Measurements from ENCODE around the gene PIBF1. TPM values are rescaled to one million over a fixed set of nuclear protein-coding genes. Genes with fewer than 3 reads are reported as not detected.

The PIBF1 gene
- polyA plus RNA-seq, 3 donors from 2014 or later, result 2.6 to 27.0 (median 15.4) TPM

DNA sequence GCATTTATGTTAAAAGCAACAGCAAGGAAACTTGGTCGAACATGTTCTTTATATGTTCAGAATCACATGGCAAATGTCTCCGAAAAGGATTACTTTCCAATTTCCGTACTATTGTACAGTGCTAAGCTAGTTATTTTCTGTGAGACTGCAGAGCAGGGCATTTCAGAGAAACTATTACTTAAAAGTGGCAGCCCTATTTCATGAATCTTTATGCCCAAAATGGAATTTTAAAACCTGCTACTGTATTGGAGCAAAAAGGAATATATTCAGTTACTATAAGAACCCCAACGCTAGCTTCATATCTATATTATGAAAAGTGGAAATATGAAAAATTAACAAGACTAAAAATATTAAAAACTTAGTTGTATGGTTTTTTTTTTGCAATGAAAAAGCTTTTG is 274.6 kb downstream of the PIBF1 start:
- Mint-ChIP-seq H3K27me3 (ENCODE audit: low read depth in 3 of 3) (peaks cover 9 to 28% (median 15%) of the 10 kb centered on the region in 3 donors), H3K4me1 (peaks cover 18 to 24% of the 10 kb centered on the region in 2 donors), H3K27ac (no peak overlapping the region), H3K4me3 (no peak overlapping the region), H3K9me3 (no peaks in the 10 kb centered on the region), H3K36me3 (no peaks in the 10 kb centered on the region)
- no peak for DNase-seq

- no peaks in the 10 kb centered on the region for H3K9me3 Mint-ChIP-seq
- H3K27me3 Mint-ChIP-seq (ENCODE audit: low read depth in 3 of 3), result peaks cover 9 to 28% (median 15%) of the 10 kb centered on the region in 3 donors
- H3K4me1 Mint-ChIP-seq, result peaks cover 18 to 24% of the 10 kb centered on the region in 2 donors
- H3K4me3 Mint-ChIP-seq, result peak overlapping the region in 3 of 5 donors; percentile 81 to 88 (median 83)
- no peak overlapping the region for H3K27ac Mint-ChIP-seq
- no peak for DNase-seq
- no peaks in the 10 kb centered on the region for H3K36me3 Mint-ChIP-seq
These were observed 275.5 kb downstream of the PIBF1 start for GRCh38 chr13:73057284-73058063.

GRCh38 chr13:73058064-73058313 is 276.1 kb downstream of the PIBF1 start:
- Mint-ChIP-seq H3K27ac (no peak overlapping the region), H3K4me3 (peak overlapping the region; percentile 81 to 91 (median 88)), H3K27me3 (ENCODE audit: low read depth in 3 of 3) (peaks cover 9 to 26% (median 15%) of the 10 kb centered on the region in 3 donors), H3K4me1 (peaks cover 18 to 24% of the 10 kb centered on the region in 2 donors), H3K9me3 (no peaks in the 10 kb centered on the region), H3K36me3 (no peaks in the 10 kb centered on the region)
- DNase-seq, result no peak

GRCh38 chr13:73058432-73058735 is 276.5 kb downstream of the PIBF1 start:
- peak overlapping the region; percentile 81 to 91 (median 88) for H3K4me3 Mint-ChIP-seq
- peak overlapping the region in 3 of 6 donors; percentile 14 to 73 (median 54) for H3K27ac Mint-ChIP-seq
- H3K36me3 Mint-ChIP-seq, result no peaks in the 10 kb centered on the region
- H3K27me3 Mint-ChIP-seq (ENCODE audit: low read depth in 3 of 3), result peaks cover 6 to 26% (median 15%) of the 10 kb centered on the region in 3 donors
- no peak for DNase-seq
- peaks cover 18 to 24% of the 10 kb centered on the region in 2 donors for H3K4me1 Mint-ChIP-seq
- H3K9me3 Mint-ChIP-seq, result no peaks in the 10 kb centered on the region

DNA sequence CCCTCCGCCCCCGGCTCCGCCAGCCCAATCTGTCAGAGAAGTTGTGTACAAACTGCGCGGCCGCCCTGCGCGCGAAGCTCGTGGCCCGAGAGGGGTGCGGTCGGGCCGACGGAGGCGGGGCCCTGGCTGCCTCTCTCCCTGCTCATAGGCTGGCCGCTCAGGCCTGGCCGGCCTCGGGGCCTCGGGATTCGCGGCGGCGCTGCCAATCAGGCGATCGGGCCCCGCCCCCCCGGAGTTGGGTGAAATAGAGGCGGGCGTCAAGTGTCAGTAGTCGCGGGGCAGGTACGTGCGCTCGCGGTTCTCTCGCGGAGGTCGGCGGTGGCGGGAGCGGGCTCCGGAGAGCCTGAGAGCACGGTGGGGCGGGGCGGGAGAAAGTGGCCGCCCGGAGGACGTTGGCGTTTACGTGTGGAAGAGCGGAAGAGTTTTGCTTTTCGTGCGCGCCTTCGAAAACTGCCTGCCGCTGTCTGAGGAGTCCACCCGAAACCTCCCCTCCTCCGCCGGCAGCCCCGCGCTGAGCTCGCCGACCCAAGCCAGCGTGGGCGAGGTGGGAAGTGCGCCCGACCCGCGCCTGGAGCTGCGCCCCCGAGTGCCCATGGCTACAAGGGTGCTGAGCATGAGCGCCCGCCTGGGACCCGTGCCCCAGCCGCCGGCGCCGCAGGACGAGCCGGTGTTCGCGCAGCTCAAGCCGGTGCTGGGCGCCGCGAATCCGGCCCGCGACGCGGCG is 277.0 kb downstream of the PIBF1 start, which contains the start of gene KLF5:
TSS of gene KLF5 (plus strand) at position 270 of the 724 bp plus-strand sequence. CDS start at position 593, 323 bp downstream.
- Mint-ChIP-seq H3K9me3 (no peaks in the 10 kb centered on the region), H3K4me3 (peak within 1 kb of the TSS; percentile 81 to 91 (median 88)), H3K27ac (peak within 1 kb of the TSS in 3 of 6 donors; percentile 14 to 73 (median 54)), H3K4me1 (peaks cover 18 to 24% of the 10 kb centered on the region in 2 donors), H3K36me3 (no peaks in the 10 kb centered on the region), H3K27me3 (ENCODE audit: low read depth in 3 of 3) (peaks cover 6 to 26% (median 15%) of the 10 kb centered on the region in 3 donors)
- peak; percentile 85 to 87 (median 86) for DNase-seq

DNA sequence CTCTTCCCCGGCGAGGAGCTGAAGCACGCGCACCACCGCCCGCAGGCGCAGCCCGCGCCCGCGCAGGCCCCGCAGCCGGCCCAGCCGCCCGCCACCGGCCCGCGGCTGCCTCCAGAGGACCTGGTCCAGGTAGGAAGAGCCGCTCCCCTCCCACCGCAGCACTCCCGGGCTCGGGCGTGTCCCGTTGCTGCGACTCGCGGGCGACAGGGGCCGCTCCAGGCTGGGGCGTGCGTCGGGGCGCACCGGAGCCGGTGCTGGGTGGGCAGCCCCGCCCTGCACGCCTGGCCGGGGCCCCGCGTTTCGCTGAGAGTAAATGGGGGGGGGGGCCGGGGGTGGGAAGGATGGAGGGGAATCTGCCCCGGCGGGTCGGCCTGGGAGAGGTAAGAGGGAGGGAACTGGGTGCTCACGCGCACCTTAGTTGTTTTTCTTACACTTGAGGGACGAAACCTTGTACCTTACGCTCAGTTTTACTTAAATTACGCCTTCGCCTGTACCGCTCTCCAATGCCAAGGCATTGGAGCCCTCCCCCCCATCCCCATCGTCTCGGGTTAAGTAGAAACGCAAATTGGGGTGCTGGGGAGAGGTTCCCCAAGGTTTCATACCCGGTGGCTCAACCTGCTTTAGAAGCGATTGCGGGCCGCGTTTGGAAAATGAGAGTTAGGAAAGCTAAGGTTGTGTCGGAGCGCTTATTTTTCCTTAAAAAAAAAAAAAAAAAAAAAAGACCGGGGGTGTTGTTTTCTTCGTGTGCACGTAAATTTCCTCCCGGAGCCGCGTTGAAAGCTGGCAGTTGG is 277.7 kb downstream of the PIBF1 start:
- H3K27ac Mint-ChIP-seq, result no peak overlapping the region
- peak overlapping the region; percentile 71 to 81 (median 77) for H3K4me3 Mint-ChIP-seq
- DNase-seq, result no peak
- H3K27me3 Mint-ChIP-seq (ENCODE audit: low read depth in 3 of 3), result peaks cover 9 to 26% (median 13%) of the 10 kb centered on the region in 3 donors
- H3K36me3 Mint-ChIP-seq, result no peaks in the 10 kb centered on the region
- H3K9me3 Mint-ChIP-seq, result no peaks in the 10 kb centered on the region
- peaks cover 18 to 24% of the 10 kb centered on the region in 2 donors for H3K4me1 Mint-ChIP-seq

DNA sequence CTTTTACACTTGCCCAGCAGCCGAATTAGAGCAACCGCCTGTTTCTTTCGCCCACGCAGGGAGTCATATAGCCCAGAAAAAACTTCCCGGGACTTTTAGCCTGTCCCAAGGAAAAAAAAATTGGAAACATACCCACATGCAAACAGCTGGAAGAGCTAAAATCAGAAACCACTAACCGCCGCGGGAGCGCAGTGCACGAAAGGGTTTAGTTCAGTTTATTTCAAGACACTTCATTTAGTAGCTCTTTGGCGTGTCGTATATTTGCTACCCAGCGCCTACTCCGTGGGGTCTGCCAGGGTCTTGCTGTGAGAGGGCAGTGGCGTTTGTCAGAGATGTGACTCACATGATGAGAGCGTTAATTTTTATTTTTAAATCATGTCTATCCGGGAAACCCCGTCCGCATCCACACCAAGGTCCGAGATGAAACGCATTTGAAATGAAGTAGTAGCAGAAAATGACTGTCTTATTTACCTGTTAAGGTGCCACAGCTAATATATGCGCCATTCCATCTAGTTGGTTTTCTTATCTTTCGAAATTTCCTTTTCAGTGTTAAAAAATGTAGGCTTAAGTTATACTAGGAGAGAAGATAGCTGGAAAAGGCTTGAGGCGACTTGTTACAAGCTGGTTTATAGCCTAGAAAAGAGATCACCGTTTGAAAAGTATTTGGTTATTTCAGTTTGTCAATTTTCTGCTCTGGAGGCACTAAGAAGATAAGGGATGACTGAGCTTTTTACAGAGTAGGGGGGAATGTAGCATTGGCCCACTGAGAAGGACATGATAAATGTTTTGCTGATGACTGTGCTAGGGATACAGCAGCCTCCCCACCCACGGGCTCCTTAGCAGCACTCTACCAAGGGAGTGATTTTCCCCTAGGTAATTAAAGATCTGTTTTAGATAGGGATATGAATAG is 278.6 kb downstream of the PIBF1 start:
- peak overlapping the region; percentile 71 to 81 (median 77) for H3K4me3 Mint-ChIP-seq
- H3K4me1 Mint-ChIP-seq, result peaks cover 18 to 24% of the 10 kb centered on the region in 2 donors
- H3K27ac Mint-ChIP-seq, result no peak overlapping the region
- no peaks in the 10 kb centered on the region for H3K9me3 Mint-ChIP-seq
- DNase-seq, result no peak
- H3K36me3 Mint-ChIP-seq, result no peaks in the 10 kb centered on the region
- H3K27me3 Mint-ChIP-seq (ENCODE audit: low read depth in 3 of 3), result peaks cover 7 to 26% (median 10%) of the 10 kb centered on the region in 3 donors

- Mint-ChIP-seq H3K4me1 (peaks cover 18 to 24% of the 10 kb centered on the region in 2 donors), H3K27me3 (ENCODE audit: low read depth in 3 of 3) (peaks cover 5 to 21% (median 7%) of the 10 kb centered on the region in 3 donors), H3K9me3 (no peaks in the 10 kb centered on the region), H3K4me3 (no peak overlapping the region), H3K27ac (no peak overlapping the region), H3K36me3 (no peaks in the 10 kb centered on the region)
- DNase-seq, result no peak
These were observed 279.5 kb downstream of the PIBF1 start for GRCh38 chr13:73061473-73061872.

GRCh38 chr13:73061876-73062275 is 279.9 kb downstream of the PIBF1 start:
- peaks cover 18 to 24% of the 10 kb centered on the region in 2 donors for H3K4me1 Mint-ChIP-seq
- no peak overlapping the region for H3K4me3 Mint-ChIP-seq
- H3K27me3 Mint-ChIP-seq (ENCODE audit: low read depth in 3 of 3), result peaks cover 5 to 20% (median 7%) of the 10 kb centered on the region in 3 donors
- H3K9me3 Mint-ChIP-seq, result no peaks in the 10 kb centered on the region
- H3K36me3 Mint-ChIP-seq, result no peaks in the 10 kb centered on the region
- no peak overlapping the region for H3K27ac Mint-ChIP-seq
- DNase-seq, result no peak

- no peak for DNase-seq
- Mint-ChIP-seq H3K9me3 (no peaks in the 10 kb centered on the region), H3K4me1 (peaks cover 18 to 24% of the 10 kb centered on the region in 2 donors), H3K27me3 (ENCODE audit: low read depth in 3 of 3) (peaks cover 5 to 19% (median 7%) of the 10 kb centered on the region in 3 donors), H3K36me3 (peaks cover 0 to 1% (median 0%) of the 10 kb centered on the region in 3 donors), H3K4me3 (no peak overlapping the region), H3K27ac (no peak overlapping the region)
These were observed 280.5 kb downstream of the PIBF1 start for GRCh38 chr13:73062468-73062867.

- H3K4me3 Mint-ChIP-seq, result no peak overlapping the region
- H3K4me1 Mint-ChIP-seq, result peaks cover 15 to 19% of the 10 kb centered on the region in 2 donors
- DNase-seq, result no peak
- no peaks in the 10 kb centered on the region for H3K9me3 Mint-ChIP-seq
- peak overlapping the region in 1 of 6 donors; percentile 3 for H3K27ac Mint-ChIP-seq
- peaks cover 5 to 16% (median 5%) of the 10 kb centered on the region in 3 donors for H3K27me3 Mint-ChIP-seq (ENCODE audit: low read depth in 3 of 3)
- H3K36me3 Mint-ChIP-seq, result peaks cover 0 to 3% (median 0%) of the 10 kb centered on the region in 3 donors
These were observed 281.2 kb downstream of the PIBF1 start for GRCh38 chr13:73063166-73063565.

DNA sequence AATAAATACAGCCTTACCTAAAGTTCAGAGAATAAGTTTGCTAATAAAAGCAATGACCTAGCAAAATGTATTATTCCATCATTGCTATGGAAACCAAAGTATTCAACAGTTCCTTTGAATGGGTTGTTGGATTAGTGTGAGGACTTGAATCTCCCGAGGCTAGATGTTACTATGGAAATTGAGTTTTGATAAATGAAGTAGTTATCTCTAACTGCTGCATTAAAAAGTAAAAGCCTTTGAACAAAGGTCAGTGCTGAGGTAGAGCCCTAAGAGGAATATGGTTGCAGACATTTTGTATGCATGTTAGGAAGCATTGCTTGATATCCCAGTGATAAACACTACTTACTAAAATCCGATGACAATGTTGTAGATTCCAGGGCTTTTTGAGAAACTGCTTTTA is 283.1 kb downstream of the PIBF1 start:
- Mint-ChIP-seq H3K4me3 (no peak overlapping the region), H3K9me3 (no peaks in the 10 kb centered on the region), H3K27me3 (ENCODE audit: low read depth in 3 of 3) (peaks cover 0 to 6% (median 2%) of the 10 kb centered on the region in 3 donors), H3K27ac (no peak overlapping the region), H3K4me1 (peaks cover 4 to 9% of the 10 kb centered on the region in 2 donors), H3K36me3 (peaks cover 0 to 3% (median 0%) of the 10 kb centered on the region in 3 donors)
- DNase-seq, result no peak

Data from immature natural killer cell (primary cell).